Mammary epithelial cell (primary cell): Measurements from ENCODE around the gene APOA4.

Source experiments
- CTCF ChIP-seq, 2 donors: IDR thresholded peaks in 1 of 2; conservative IDR thresholded peaks in 1 of 2; 2 replicates each; pipeline ENCODE4 v1.5.1; 2011 to 2012; ENCODE audit warnings: inconsistent platforms in 2 of 2, low read length in 2 of 2, mild to moderate bottlenecking in 2 of 2, control low read depth in 1 of 2, low read depth in 1 of 2; ENCODE audit not compliant: insufficient read depth in 1 of 2; ENCODE audit errors: extremely low read depth in 1 of 2
- EZH2 ChIP-seq: IDR thresholded peaks from 2 replicates; pipeline ENCODE4 v1.6.1; 2012; ENCODE audit warnings: low read length, inconsistent platforms, borderline replicate concordance

GRCh38 chr11:116835042-116835772, 12.1 kb upstream of the APOA4 start:
- TF ChIP-seq EZH2 (no peak), CTCF (conservative IDR thresholded peaks at IDR 0.05 in 1 of 2, IDR thresholded peaks at IDR 0.05 in 1 of 2; ENCODE audit: extremely low read depth in 1 of 2, insufficient read depth in 1 of 2, low read depth in 1 of 2, low read length in 2 of 2) (no peak)
